Chondrocyte (in vitro differentiated cells): Measurements from ENCODE around the gene PIN1. TPM values are rescaled to one million over a fixed set of nuclear protein-coding genes. Genes with fewer than 3 reads are reported as not detected.
"Not testable (repeated sequence)": the region's sequence is repeated elsewhere in the genome, so short reads cannot be mapped to it uniquely, and the experiment has no call there.

Experiments
- DNase-seq: peaks from one replicate; pipeline ENCODE4 v3.0.0; 2021; ENCODE audit warnings: mixed read lengths, low spot score
- H3K27ac Mint-ChIP-seq: one replicate; pipeline ENCODE4 v1.8.0; 2021; ENCODE audit warnings: mild to moderate bottlenecking, moderate library complexity, mixed read lengths; ENCODE audit not compliant: unreplicated experiment
- H3K27me3 Mint-ChIP-seq: 2 replicates; pipeline ENCODE4 v1.8.0; 2021; ENCODE audit warnings: low read depth, mixed read lengths
- H3K36me3 Mint-ChIP-seq: 2 replicates; pipeline ENCODE4 v1.8.0; 2021; ENCODE audit warnings: low read depth, mixed read lengths
- H3K4me1 Mint-ChIP-seq: 2 replicates; pipeline ENCODE4 v1.8.0; 2021; ENCODE audit warnings: low read depth, mild to moderate bottlenecking, mixed read lengths
- H3K4me3 Mint-ChIP-seq: one replicate; pipeline ENCODE4 v1.8.0; 2021; ENCODE audit warnings: mild to moderate bottlenecking, moderate library complexity, mixed read lengths; ENCODE audit not compliant: unreplicated experiment
- H3K9me3 Mint-ChIP-seq: 2 replicates; pipeline ENCODE4 v1.8.0; 2021; ENCODE audit warnings: low read depth, mixed read lengths
- total RNA-seq: library from RNA; stranded (reverse); gene quantifications from 3 replicates; pipeline ENCODE4 v1.2.1, GENCODE V29; 2021
- TF ChIP-seq, protein P1 (sequence below): fragments of 200-600 bp; sonication (generic); IDR thresholded peaks from 2 replicates; pipeline ENCODE4 v1.5.0; 2021; ENCODE audit warnings: antibody characterized with exemption, mild to moderate bottlenecking, moderate library complexity

The PIN1 gene
- total RNA-seq, 1 donor from 2014 or later, result 65.5 TPM

- Mint-ChIP-seq H3K27me3 (no peaks in the 10 kb centered on the region), H3K4me3 (peak overlapping the region; percentile 89), H3K4me1 (peaks cover 12% of the 10 kb centered on the region), H3K9me3 (no peaks in the 10 kb centered on the region), H3K36me3 (peaks cover 3% of the 10 kb centered on the region), H3K27ac (peak overlapping the region; percentile 29)
- TF ChIP-seq, protein P1, sequence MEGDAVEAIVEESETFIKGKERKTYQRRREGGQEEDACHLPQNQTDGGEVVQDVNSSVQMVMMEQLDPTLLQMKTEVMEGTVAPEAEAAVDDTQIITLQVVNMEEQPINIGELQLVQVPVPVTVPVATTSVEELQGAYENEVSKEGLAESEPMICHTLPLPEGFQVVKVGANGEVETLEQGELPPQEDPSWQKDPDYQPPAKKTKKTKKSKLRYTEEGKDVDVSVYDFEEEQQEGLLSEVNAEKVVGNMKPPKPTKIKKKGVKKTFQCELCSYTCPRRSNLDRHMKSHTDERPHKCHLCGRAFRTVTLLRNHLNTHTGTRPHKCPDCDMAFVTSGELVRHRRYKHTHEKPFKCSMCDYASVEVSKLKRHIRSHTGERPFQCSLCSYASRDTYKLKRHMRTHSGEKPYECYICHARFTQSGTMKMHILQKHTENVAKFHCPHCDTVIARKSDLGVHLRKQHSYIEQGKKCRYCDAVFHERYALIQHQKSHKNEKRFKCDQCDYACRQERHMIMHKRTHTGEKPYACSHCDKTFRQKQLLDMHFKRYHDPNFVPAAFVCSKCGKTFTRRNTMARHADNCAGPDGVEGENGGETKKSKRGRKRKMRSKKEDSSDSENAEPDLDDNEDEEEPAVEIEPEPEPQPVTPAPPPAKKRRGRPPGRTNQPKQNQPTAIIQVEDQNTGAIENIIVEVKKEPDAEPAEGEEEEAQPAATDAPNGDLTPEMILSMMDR, result no peak
- DNase-seq, result no peak
Measured at GRCh38 chr19:9836021-9836420, 903 bp downstream of the PIN1 start.

DNA sequence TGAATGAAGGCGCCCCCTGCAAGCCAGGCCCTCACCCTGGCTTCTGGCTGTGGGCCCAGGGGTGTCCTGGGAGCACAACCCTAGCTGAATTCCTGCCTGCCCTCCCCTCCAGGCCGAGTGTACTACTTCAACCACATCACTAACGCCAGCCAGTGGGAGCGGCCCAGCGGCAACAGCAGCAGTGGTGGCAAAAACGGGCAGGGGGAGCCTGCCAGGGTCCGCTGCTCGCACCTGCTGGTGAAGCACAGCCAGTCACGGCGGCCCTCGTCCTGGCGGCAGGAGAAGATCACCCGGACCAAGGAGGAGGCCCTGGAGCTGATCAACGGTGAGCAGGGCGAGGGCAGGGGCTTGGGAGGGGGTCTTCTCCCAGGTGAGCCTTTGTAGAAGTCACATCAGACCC, 3.2 kb downstream of the PIN1 start:
- TF ChIP-seq, protein P1, result no peak
- no peaks in the 10 kb centered on the region for H3K9me3 Mint-ChIP-seq
- no peak overlapping the region for H3K4me3 Mint-ChIP-seq
- no peaks in the 10 kb centered on the region for H3K27me3 Mint-ChIP-seq
- DNase-seq, result no peak
- peaks cover 13% of the 10 kb centered on the region for H3K36me3 Mint-ChIP-seq
- H3K4me1 Mint-ChIP-seq, result peaks cover 12% of the 10 kb centered on the region
- H3K27ac Mint-ChIP-seq, result no peak overlapping the region

- Mint-ChIP-seq H3K27ac (no peak overlapping the region), H3K4me3 (no peak overlapping the region), H3K27me3 (no peaks in the 10 kb centered on the region), H3K9me3 (no peaks in the 10 kb centered on the region), H3K36me3 (peaks cover 17% of the 10 kb centered on the region), H3K4me1 (peaks cover 12% of the 10 kb centered on the region)
- TF ChIP-seq, protein P1, result no peak
- no peak for DNase-seq
Measured at GRCh38 chr19:9839415-9839814, 4.3 kb downstream of the PIN1 start.

DNA sequence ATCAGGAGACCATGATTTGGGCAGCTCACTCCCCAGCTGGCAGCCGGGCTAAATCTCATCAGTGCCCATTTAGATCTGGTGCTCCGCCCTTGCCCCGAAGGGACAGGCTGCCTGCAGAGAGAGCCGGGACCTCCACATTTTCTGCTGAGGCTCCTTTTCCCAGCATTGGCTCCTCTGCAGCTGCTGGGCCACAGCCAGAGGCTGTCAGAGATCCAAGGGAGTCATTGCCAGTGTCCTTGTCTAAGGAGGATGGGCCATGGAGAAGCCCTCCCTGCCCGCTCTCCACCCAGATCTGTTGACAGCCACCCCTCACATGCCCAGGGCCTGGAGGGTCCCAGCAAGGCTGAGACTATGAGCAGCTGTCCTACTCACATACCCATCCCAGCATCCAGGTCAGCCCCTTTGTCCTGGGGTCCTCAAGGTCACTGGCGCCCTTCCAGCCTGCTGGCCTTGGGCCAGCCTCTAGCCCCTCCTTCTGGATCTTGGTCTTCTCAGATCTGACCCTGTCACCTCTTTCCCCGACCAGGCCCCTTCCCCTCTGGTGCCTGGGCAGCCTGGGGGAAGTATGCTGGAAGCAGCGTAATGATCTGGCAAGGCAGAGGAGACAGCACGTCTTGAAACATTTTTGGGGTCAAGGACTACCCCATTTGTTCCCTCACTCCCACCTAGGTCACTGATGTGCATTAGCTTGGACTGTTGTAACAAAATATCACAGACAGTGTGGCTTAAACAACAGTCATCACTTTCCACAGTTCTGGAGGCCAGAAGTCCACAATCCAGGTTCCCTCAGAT, 7.9 kb downstream of the PIN1 start:
- Mint-ChIP-seq H3K4me3 (no peak overlapping the region), H3K27me3 (no peaks in the 10 kb centered on the region), H3K36me3 (peaks cover 21% of the 10 kb centered on the region), H3K27ac (no peak overlapping the region), H3K9me3 (no peaks in the 10 kb centered on the region), H3K4me1 (peaks cover 14% of the 10 kb centered on the region)
- no peak for DNase-seq
- TF ChIP-seq, protein P1, result no peak

DNA sequence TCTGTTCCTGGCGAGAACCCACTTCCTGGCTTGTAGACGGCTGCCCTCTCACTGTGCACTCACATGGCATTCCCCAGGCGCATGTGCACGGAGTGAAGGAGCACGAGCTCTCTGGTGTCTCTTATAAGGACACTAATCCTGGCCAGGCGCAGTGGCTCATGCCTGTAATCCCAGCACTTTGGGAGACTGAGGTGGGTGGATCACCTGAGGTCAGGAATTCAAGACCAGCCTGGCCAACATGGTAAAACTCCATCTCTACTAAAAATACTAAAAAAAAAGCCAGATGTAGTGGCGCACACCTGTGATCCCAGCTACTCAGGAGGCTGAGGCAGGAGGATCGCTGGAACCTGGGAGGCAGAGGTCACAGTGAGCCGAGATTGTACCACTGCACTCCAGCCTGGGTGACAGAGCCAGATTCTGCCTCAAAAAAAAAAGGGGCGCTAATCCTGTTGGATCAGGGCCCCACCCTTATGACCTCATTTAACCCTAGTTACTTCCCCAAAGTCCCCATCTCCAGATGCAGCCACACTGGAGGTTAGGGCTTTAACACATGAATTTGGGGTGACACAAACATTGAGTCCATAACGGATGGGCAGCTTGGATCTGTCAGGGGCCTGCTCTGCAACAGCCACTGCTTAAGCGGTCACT, 8.6 kb downstream of the PIN1 start:
- peaks cover 21% of the 10 kb centered on the region for H3K36me3 Mint-ChIP-seq
- H3K9me3 Mint-ChIP-seq, H3K4me3 Mint-ChIP-seq, H3K27ac Mint-ChIP-seq, DNase-seq, H3K27me3 Mint-ChIP-seq: not testable (repeated sequence)
- H3K4me1 Mint-ChIP-seq, result peaks cover 14% of the 10 kb centered on the region
